Fibroblast of skin of left quadriceps (primary cell): ENCODE measurements around the gene CDHR2.
"Not testable (repeated sequence)": the region's sequence is repeated elsewhere in the genome, so short reads cannot be mapped to it uniquely, and the experiment has no call there.

Source experiments
- DNase-seq, 2 experiments: peaks; one replicate each; pipeline ENCODE4 v3.0.0-alpha.2; 2013; ENCODE audit warnings: low read depth in 2 of 2

CDHR2 gene

GRCh38 chr5:176568657-176569056 is 19.5 kb downstream of the CDHR2 start:
- no peak for DNase-seq

- no peak for DNase-seq
These were observed 20.9 kb downstream of the CDHR2 start for GRCh38 chr5:176570044-176570443.

- no peak for DNase-seq
These were observed 24.6 kb downstream of the CDHR2 start for GRCh38 chr5:176573564-176574296.

- no peak for DNase-seq
These were observed 25.1 kb downstream of the CDHR2 start for GRCh38 chr5:176574297-176574591.

GRCh38 chr5:176575066-176575465 is 25.9 kb downstream of the CDHR2 start:
- DNase-seq = no peak

GRCh38 chr5:176575488-176576422 is 26.6 kb downstream of the CDHR2 start:
- no peak for DNase-seq

- DNase-seq = no peak
These were observed 28.4 kb downstream of the CDHR2 start for GRCh38 chr5:176577312-176578176.

- no peak for DNase-seq
These were observed 29.3 kb downstream of the CDHR2 start for GRCh38 chr5:176578391-176578808.

- no peak for DNase-seq
These were observed 30.2 kb downstream of the CDHR2 start for GRCh38 chr5:176579323-176579722.

- DNase-seq = no peak
These were observed 32.2 kb downstream of the CDHR2 start for GRCh38 chr5:176581361-176581760.

- no peak for DNase-seq
These were observed 33.9 kb downstream of the CDHR2 start for GRCh38 chr5:176583076-176583475.

- DNase-seq = no peak
These were observed 38.3 kb downstream of the CDHR2 start for GRCh38 chr5:176587398-176587797.

GRCh38 chr5:176588297-176588696 is 39.2 kb downstream of the CDHR2 start:
- DNase-seq = no peak

GRCh38 chr5:176589039-176589769 is 40.1 kb downstream of the CDHR2 start:
- DNase-seq = no peak

GRCh38 chr5:176590035-176590717 is 41.0 kb downstream of the CDHR2 start:
- DNase-seq = no peak

GRCh38 chr5:176591667-176592066 is 42.5 kb downstream of the CDHR2 start:
- DNase-seq = not testable (repeated sequence)

- DNase-seq = no peak
These were observed 43.4 kb downstream of the CDHR2 start for GRCh38 chr5:176592573-176592972.

- no peak for DNase-seq
These were observed 44.2 kb downstream of the CDHR2 start for GRCh38 chr5:176593273-176593869.

GRCh38 chr5:176594554-176594953 is 45.4 kb downstream of the CDHR2 start:
- no peak for DNase-seq

- DNase-seq = no peak
These were observed 46.3 kb downstream of the CDHR2 start for GRCh38 chr5:176595386-176595943.
